HCT116 (cell line): ENCODE measurements around the gene ARSJ. TPM values are rescaled to one million over a fixed set of nuclear protein-coding genes. Genes with fewer than 3 reads are reported as not detected.

ENCODE experiments used
- ATAC-seq: fragments of 200-7000 bp; cut with Tn5 transposase; 2 replicates; pipeline ENCODE4 v1.9.1; 2020; ENCODE audit warnings: mild to moderate bottlenecking, moderate library complexity
- BruUV-seq: library from RNA; stranded (reverse); fragments of 400-500 nt; replicated peaks from 2 replicates; lab custom pipeline; 2021; lab: Mats Ljungman, UMichigan
- CTCF ChIA-PET: fragments of 300-600 bp; sonication (Branson Sonifier 250); formaldehyde crosslinking; loops from one replicate; lab custom pipeline; 2021; ENCODE audit warnings: antibody characterized with exemption; lab: Charles Lee
- POLR2A ChIA-PET: fragments of 300-600, 350-600 bp; sonication (Branson Sonifier 250); formaldehyde crosslinking; loops from one replicate; lab custom pipeline; 2021; ENCODE audit warnings: antibody characterized with exemption; lab: Charles Lee
- RAD21 ChIA-PET, 2 experiments: fragments of 300-600 bp; sonication (Branson Sonifier 250); formaldehyde crosslinking; loops; one replicate each; lab custom pipeline; 2023; ENCODE audit warnings: low total read pairs in 2 of 2; ENCODE audit not compliant: uncharacterized antibody in 2 of 2, unreplicated experiment in 2 of 2, low non-redundant PET in 1 of 2; lab: Charles Lee
- DNase-seq: peaks from one replicate; pipeline ENCODE4 v3.0.0-alpha.2; 2010; ENCODE audit warnings: low read depth, low spot score
- H2AFZ ChIP-seq: fragments of 200-600 bp; shearing (Covaris generic), sonication (generic); 2 replicates; pipeline ENCODE4 v1.6.1; 2017; ENCODE audit warnings: low read depth, mixed run types, mixed read lengths, antibody characterized with exemption, low read length; ENCODE audit not compliant: poor library complexity, severe bottlenecking
- H3K27ac ChIP-seq: 2 replicates; pipeline ENCODE4 v1.5.1; 2012; ENCODE audit warnings: low read depth, low read length
- H3K27me3 ChIP-seq: fragments of 200-600 bp; sonication (generic); 2 replicates; pipeline ENCODE4 v1.6.1; 2016; ENCODE audit warnings: mixed run types, low read length, mixed read lengths; ENCODE audit not compliant: insufficient read depth
- H3K36me3 ChIP-seq, 2 experiments: fragments of 200-500 bp in 1 of 2; fragments of 200-600 bp in 1 of 2; sonication (Bioruptor generic) in 1 of 2; sonication (generic) in 1 of 2; 2 replicates each; pipeline versions ENCODE4 v1.5.1 to v1.6.1; 2014 to 2016; ENCODE audit warnings: low read length in 2 of 2, inconsistent platforms in 1 of 2, mixed read lengths in 1 of 2, mixed run types in 1 of 2; ENCODE audit not compliant: insufficient read depth in 2 of 2, control insufficient read depth in 1 of 2
- H3K4me1 ChIP-seq, 2 experiments: fragments of 200-600 bp in 1 of 2; sonication (generic) in 1 of 2; 2 replicates each; pipeline versions ENCODE4 v1.5.1 to v1.6.1; 2012 to 2017; ENCODE audit warnings: low read length in 2 of 2, inconsistent platforms in 1 of 2, mild to moderate bottlenecking in 1 of 2, mixed read lengths in 1 of 2, mixed run types in 1 of 2, moderate library complexity in 1 of 2; ENCODE audit not compliant: insufficient read depth in 2 of 2, control insufficient read depth in 1 of 2
- H3K4me2 ChIP-seq: fragments of 200-600 bp; sonication (generic); 2 replicates; pipeline ENCODE4 v1.6.1; 2017; ENCODE audit warnings: mixed run types, low read length, mixed read lengths
- H3K4me3 ChIP-seq, 2 experiments: fragments of 200-600 bp in 1 of 2; sonication (generic) in 1 of 2; replicated peaks in 1 of 2; 2 replicates each; pipeline ENCODE4 v1.5.1; 2011 to 2016; ENCODE audit warnings: low read length in 2 of 2, control low read depth in 1 of 2, low read depth in 1 of 2, mild to moderate bottlenecking in 1 of 2, mixed read lengths in 1 of 2, mixed run types in 1 of 2
- H3K79me2 ChIP-seq: fragments of 200-600 bp; sonication (generic); 2 replicates; pipeline ENCODE4 v1.6.1; 2017; ENCODE audit warnings: mild to moderate bottlenecking, mixed run types, low read length, moderate library complexity, mixed read lengths; ENCODE audit not compliant: insufficient read depth
- H3K9ac ChIP-seq: fragments of 200-600 bp; sonication (generic); 2 replicates; pipeline ENCODE4 v1.6.1; 2016; ENCODE audit warnings: low read length, mixed read lengths
- H3K9me2 ChIP-seq: fragments of 200-600 bp; sonication (generic), shearing (Covaris generic); 2 replicates; pipeline ENCODE4 v1.6.1; 2017; ENCODE audit warnings: mixed run types, mild to moderate bottlenecking, moderate library complexity; ENCODE audit not compliant: insufficient read depth
- H3K9me3 ChIP-seq, 2 experiments: fragments of 200-500 bp in 1 of 2; fragments of 200-600 bp in 1 of 2; sonication (Bioruptor generic) in 1 of 2; sonication (generic) in 1 of 2; 2 replicates each; pipeline ENCODE4 v1.6.1; 2014 to 2017; ENCODE audit warnings: low read length in 2 of 2, mixed read lengths in 2 of 2, inconsistent platforms in 1 of 2, low read depth in 1 of 2, mild to moderate bottlenecking in 1 of 2, mixed run types in 1 of 2, moderate library complexity in 1 of 2; ENCODE audit not compliant: control insufficient read depth in 1 of 2, insufficient read depth in 1 of 2
- H4K20me1 ChIP-seq: fragments of 200-600 bp; sonication (generic), shearing (Covaris generic); 2 replicates; pipeline ENCODE4 v1.6.1; 2017; ENCODE audit warnings: mixed run types, mild to moderate bottlenecking, moderate library complexity; ENCODE audit not compliant: insufficient read depth
- CBX3 ChIP-seq: IDR thresholded peaks from 2 replicates; pipeline ENCODE4 v1.6.1; 2012; ENCODE audit warnings: low read depth
- CEBPB ChIP-seq: IDR thresholded peaks from 2 replicates; pipeline ENCODE4 v1.6.1; 2012; ENCODE audit warnings: low read depth
- EGR1 ChIP-seq: IDR thresholded peaks from 2 replicates; pipeline ENCODE4 v1.6.1; 2012; ENCODE audit warnings: low read depth
- ELF1 ChIP-seq: IDR thresholded peaks from 2 replicates; pipeline ENCODE4 v1.6.1; 2012; ENCODE audit warnings: low read depth, borderline replicate concordance
- FOSL1 ChIP-seq: IDR thresholded peaks from 2 replicates; pipeline ENCODE4 v1.6.1; 2012; ENCODE audit warnings: low read depth
- JUND ChIP-seq: IDR thresholded peaks from 2 replicates; pipeline ENCODE4 v1.6.1; 2012
- SIN3A ChIP-seq: IDR thresholded peaks from 2 replicates; pipeline ENCODE4 v1.6.1; 2012; ENCODE audit warnings: low read depth
- SRF ChIP-seq: IDR thresholded peaks from 2 replicates; pipeline ENCODE4 v1.6.1; 2012; ENCODE audit warnings: low read depth
- TCF7L2 ChIP-seq: IDR thresholded peaks from 2 replicates; pipeline ENCODE4 v1.7.0; 2011; ENCODE audit warnings: borderline replicate concordance, inconsistent platforms; ENCODE audit not compliant: insufficient read depth, insufficient read length; ENCODE audit errors: extremely low read depth
- intact Hi-C: fragments of 100-400 bp; cut with micrococcal nuclease; formaldehyde crosslinking; loops from 2 replicates; pipeline ENCODE4 v1.10.0; 2022
- total RNA-seq: library from RNA; stranded (reverse); gene quantifications from one replicate; pipeline ENCODE4 v1.2.1, GENCODE V29; 2021; ENCODE audit not compliant: unreplicated experiment
- TF ChIP-seq, protein P1 (sequence below): IDR thresholded peaks from 2 replicates; pipeline ENCODE4 v1.6.1; 2012
- TF ChIP-seq, protein P2 (sequence below), 3 experiments: fragments of 200-600 bp in 1 of 3; sonication (generic) in 1 of 3; IDR thresholded peaks in 2 of 3; conservative IDR thresholded peaks in 1 of 3; 2 replicates each; pipeline ENCODE4 v1.5.1; 2012 to 2017; ENCODE audit warnings: low read depth in 2 of 3, low read length in 2 of 3, antibody characterized with exemption in 1 of 3, borderline replicate concordance in 1 of 3, control low read depth in 1 of 3, mild to moderate bottlenecking in 1 of 3, mixed read lengths in 1 of 3, mixed run types in 1 of 3, moderate library complexity in 1 of 3; ENCODE audit not compliant: insufficient read depth in 1 of 3
- TF ChIP-seq, protein P3 (sequence below): IDR thresholded peaks from 2 replicates; pipeline ENCODE4 v1.6.1; 2012; ENCODE audit warnings: low read depth
- TF ChIP-seq, protein P4 (sequence below): IDR thresholded peaks from 2 replicates; pipeline ENCODE4 v1.6.1; 2012
- TF ChIP-seq, protein P5 (sequence below): IDR thresholded peaks from 2 replicates; pipeline ENCODE4 v1.6.1; 2011; ENCODE audit warnings: mild to moderate bottlenecking, low read length, moderate library complexity; ENCODE audit not compliant: insufficient replicate concordance; ENCODE audit errors: extremely low read depth

The ARSJ gene
- total RNA-seq, 1 experiment from 2014 or later: 2.3 TPM

DNA sequence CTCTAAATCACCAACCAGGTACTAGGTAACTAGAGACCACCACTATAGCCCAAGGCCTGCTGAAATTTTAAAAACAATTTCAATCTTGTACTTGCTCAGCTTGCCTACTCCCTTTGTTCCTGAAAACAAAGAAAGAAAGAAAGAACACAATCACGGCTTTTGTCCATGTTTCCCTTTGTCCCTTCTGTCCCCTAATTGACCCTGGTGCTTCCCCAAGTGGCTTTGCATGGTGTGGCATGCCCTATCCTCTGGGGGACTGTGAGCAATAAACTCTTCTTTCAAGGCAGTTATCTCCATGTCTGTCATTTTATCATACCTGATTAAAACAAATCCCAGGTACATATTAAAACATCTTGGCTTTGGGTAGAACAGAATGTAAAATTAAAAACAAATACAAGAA, 94.8 kb downstream of the ARSJ start:
- POLR2A ChIA-PET: no interaction called here
- no peak overlapping the region for H3K4me3 ChIP-seq
- H3K27ac ChIP-seq: no peak overlapping the region
- no peak overlapping the region for H3K4me2 ChIP-seq
- no peaks in the 10 kb centered on the region for H3K9me3 ChIP-seq
- BruUV-seq: no TSS peak
- no peak overlapping the region for H3K9ac ChIP-seq
- TF ChIP-seq JUND: no peak
- no peak for TF ChIP-seq CBX3
- TF ChIP-seq FOSL1: no peak
- TF ChIP-seq, protein P1, sequence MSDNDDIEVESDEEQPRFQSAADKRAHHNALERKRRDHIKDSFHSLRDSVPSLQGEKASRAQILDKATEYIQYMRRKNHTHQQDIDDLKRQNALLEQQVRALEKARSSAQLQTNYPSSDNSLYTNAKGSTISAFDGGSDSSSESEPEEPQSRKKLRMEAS: no peak
- TF ChIP-seq, protein P2, sequence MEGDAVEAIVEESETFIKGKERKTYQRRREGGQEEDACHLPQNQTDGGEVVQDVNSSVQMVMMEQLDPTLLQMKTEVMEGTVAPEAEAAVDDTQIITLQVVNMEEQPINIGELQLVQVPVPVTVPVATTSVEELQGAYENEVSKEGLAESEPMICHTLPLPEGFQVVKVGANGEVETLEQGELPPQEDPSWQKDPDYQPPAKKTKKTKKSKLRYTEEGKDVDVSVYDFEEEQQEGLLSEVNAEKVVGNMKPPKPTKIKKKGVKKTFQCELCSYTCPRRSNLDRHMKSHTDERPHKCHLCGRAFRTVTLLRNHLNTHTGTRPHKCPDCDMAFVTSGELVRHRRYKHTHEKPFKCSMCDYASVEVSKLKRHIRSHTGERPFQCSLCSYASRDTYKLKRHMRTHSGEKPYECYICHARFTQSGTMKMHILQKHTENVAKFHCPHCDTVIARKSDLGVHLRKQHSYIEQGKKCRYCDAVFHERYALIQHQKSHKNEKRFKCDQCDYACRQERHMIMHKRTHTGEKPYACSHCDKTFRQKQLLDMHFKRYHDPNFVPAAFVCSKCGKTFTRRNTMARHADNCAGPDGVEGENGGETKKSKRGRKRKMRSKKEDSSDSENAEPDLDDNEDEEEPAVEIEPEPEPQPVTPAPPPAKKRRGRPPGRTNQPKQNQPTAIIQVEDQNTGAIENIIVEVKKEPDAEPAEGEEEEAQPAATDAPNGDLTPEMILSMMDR (IDR thresholded peaks at IDR 0.05 in 2 of 3, conservative IDR thresholded peaks at IDR 0.05 in 1 of 3; ENCODE audit: borderline replicate concordance in 1 of 3, insufficient read depth in 1 of 3, low read depth in 2 of 3, low read length in 2 of 3): 0 out of 6 replicates have a peak, but pooled peaks of 1 of the 3 experiments have one; percentile 10
- TF ChIP-seq, all 23 proteins: peak for 1
- no peaks in the 10 kb centered on the region for H3K36me3 ChIP-seq
- no peaks in the 10 kb centered on the region for H3K79me2 ChIP-seq
- ChIA-PET RAD21 (no interaction called here), CTCF (no interaction called here)
- no peaks in the 10 kb centered on the region for H3K27me3 ChIP-seq
- H3K4me1 ChIP-seq: no peaks in the 10 kb centered on the region
- DNase-seq (no peak), ATAC-seq (no peak)
- no peaks in the 10 kb centered on the region for H3K9me2 ChIP-seq
- no peaks in the 10 kb centered on the region for H4K20me1 ChIP-seq
- H2AFZ ChIP-seq: no peak overlapping the region
- intact Hi-C loops: no loop called here

DNA sequence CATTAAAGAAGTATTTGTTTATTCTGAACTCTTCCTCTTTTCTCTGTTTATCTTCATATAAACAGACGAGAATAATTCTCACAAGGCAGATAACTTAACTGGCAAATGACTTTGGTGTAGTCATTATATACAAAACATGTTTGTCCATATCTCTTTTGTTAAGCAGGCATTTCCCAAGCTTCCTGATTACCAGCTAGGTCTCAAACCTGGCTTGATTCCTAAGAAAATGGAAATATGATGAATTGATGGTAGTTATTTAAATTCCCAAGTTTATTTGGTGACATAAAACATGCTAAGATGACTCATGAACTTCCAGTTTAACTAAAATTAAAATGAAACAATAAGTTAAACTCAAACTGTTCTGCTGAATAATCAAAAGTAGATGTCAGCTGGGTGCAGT, 96.8 kb downstream of the ARSJ start:
- no peaks in the 10 kb centered on the region for H3K27me3 ChIP-seq
- no TSS peak for BruUV-seq
- TF ChIP-seq ELF1: no peak
- TF ChIP-seq EGR1: no peak
- TF ChIP-seq, protein P3, sequence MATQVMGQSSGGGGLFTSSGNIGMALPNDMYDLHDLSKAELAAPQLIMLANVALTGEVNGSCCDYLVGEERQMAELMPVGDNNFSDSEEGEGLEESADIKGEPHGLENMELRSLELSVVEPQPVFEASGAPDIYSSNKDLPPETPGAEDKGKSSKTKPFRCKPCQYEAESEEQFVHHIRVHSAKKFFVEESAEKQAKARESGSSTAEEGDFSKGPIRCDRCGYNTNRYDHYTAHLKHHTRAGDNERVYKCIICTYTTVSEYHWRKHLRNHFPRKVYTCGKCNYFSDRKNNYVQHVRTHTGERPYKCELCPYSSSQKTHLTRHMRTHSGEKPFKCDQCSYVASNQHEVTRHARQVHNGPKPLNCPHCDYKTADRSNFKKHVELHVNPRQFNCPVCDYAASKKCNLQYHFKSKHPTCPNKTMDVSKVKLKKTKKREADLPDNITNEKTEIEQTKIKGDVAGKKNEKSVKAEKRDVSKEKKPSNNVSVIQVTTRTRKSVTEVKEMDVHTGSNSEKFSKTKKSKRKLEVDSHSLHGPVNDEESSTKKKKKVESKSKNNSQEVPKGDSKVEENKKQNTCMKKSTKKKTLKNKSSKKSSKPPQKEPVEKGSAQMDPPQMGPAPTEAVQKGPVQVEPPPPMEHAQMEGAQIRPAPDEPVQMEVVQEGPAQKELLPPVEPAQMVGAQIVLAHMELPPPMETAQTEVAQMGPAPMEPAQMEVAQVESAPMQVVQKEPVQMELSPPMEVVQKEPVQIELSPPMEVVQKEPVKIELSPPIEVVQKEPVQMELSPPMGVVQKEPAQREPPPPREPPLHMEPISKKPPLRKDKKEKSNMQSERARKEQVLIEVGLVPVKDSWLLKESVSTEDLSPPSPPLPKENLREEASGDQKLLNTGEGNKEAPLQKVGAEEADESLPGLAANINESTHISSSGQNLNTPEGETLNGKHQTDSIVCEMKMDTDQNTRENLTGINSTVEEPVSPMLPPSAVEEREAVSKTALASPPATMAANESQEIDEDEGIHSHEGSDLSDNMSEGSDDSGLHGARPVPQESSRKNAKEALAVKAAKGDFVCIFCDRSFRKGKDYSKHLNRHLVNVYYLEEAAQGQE: no peak
- TF ChIP-seq, protein P4, sequence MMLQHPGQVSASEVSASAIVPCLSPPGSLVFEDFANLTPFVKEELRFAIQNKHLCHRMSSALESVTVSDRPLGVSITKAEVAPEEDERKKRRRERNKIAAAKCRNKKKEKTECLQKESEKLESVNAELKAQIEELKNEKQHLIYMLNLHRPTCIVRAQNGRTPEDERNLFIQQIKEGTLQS: no peak
- TF ChIP-seq, protein P5, sequence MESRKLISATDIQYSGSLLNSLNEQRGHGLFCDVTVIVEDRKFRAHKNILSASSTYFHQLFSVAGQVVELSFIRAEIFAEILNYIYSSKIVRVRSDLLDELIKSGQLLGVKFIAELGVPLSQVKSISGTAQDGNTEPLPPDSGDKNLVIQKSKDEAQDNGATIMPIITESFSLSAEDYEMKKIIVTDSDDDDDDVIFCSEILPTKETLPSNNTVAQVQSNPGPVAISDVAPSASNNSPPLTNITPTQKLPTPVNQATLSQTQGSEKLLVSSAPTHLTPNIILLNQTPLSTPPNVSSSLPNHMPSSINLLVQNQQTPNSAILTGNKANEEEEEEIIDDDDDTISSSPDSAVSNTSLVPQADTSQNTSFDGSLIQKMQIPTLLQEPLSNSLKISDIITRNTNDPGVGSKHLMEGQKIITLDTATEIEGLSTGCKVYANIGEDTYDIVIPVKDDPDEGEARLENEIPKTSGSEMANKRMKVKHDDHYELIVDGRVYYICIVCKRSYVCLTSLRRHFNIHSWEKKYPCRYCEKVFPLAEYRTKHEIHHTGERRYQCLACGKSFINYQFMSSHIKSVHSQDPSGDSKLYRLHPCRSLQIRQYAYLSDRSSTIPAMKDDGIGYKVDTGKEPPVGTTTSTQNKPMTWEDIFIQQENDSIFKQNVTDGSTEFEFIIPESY: no peak
- no peak for TF ChIP-seq SIN3A
- TF ChIP-seq CEBPB: no peak
- no peak for TF ChIP-seq TCF7L2
- no peak for TF ChIP-seq SRF

More for the DNA sequence above, 96.8 kb downstream of the ARSJ start:
- no peak overlapping the region for H3K9ac ChIP-seq
- intact Hi-C loops: no loop called here
- ChIA-PET RAD21 (no interaction called here), POLR2A (no interaction called here), CTCF (no interaction called here)
- ATAC-seq (no peak), DNase-seq (no peak)
- no peaks in the 10 kb centered on the region for H3K79me2 ChIP-seq
- H4K20me1 ChIP-seq: no peaks in the 10 kb centered on the region
- H3K36me3 ChIP-seq: no peaks in the 10 kb centered on the region
- no peak overlapping the region for H2AFZ ChIP-seq
- no peak overlapping the region for H3K27ac ChIP-seq
- no peaks in the 10 kb centered on the region for H3K9me3 ChIP-seq
- no peaks in the 10 kb centered on the region for H3K9me2 ChIP-seq
- H3K4me1 ChIP-seq: no peaks in the 10 kb centered on the region
- H3K4me3 ChIP-seq: no peak overlapping the region
- no peak overlapping the region for H3K4me2 ChIP-seq
